ENCODE data around the gene ZNF619. TPM values are rescaled to one million over a fixed set of nuclear protein-coding genes. Genes with fewer than 3 reads are reported as not detected.

Gene ZNF619
- total and polyA plus RNA-seq, 9 of the 15 experiments (the other 6 are each of a cell fraction or from before 2014, with no cell fraction given), result 1.3 to 9.1 (median 6.3) TPM

DNA sequence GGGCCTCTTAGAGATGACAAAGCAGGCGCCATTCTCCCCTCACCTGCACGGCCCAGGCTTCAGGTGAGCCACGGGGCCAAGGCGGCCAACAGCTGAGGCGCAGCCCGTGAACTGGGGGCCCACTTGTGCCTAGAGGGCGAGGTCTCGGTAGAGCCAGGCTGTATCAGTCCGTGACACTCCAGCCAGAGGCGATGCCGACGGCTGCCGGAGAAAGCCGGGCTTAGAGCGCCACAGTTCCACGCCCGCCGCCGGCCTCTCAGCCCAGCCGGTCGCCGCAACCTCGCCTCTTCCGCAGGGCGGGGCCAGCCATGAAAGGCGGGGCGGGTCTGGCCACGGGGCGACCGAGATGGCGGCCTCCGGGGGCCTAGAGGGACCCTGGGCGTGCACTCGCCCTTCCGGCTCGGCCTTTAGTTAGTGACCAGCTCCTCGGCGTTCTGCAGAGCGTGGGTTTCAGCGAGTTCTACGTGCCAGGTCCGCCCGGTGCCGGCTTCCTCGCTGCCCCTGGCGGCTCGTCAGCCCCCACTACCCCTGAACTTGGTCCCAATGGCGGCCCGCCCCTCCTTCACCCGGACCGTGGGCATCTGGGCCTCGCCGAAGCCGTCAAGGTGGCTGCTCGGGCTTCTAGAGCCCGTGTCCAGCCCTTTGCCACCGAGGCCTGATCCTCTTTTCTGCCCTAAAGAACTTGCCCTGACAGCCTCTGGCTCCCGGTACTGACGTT is 47.8 kb downstream of the ZNF619 start, which contains the start of gene ZNF621 (continued):
- TF ChIP-seq, protein P1, sequence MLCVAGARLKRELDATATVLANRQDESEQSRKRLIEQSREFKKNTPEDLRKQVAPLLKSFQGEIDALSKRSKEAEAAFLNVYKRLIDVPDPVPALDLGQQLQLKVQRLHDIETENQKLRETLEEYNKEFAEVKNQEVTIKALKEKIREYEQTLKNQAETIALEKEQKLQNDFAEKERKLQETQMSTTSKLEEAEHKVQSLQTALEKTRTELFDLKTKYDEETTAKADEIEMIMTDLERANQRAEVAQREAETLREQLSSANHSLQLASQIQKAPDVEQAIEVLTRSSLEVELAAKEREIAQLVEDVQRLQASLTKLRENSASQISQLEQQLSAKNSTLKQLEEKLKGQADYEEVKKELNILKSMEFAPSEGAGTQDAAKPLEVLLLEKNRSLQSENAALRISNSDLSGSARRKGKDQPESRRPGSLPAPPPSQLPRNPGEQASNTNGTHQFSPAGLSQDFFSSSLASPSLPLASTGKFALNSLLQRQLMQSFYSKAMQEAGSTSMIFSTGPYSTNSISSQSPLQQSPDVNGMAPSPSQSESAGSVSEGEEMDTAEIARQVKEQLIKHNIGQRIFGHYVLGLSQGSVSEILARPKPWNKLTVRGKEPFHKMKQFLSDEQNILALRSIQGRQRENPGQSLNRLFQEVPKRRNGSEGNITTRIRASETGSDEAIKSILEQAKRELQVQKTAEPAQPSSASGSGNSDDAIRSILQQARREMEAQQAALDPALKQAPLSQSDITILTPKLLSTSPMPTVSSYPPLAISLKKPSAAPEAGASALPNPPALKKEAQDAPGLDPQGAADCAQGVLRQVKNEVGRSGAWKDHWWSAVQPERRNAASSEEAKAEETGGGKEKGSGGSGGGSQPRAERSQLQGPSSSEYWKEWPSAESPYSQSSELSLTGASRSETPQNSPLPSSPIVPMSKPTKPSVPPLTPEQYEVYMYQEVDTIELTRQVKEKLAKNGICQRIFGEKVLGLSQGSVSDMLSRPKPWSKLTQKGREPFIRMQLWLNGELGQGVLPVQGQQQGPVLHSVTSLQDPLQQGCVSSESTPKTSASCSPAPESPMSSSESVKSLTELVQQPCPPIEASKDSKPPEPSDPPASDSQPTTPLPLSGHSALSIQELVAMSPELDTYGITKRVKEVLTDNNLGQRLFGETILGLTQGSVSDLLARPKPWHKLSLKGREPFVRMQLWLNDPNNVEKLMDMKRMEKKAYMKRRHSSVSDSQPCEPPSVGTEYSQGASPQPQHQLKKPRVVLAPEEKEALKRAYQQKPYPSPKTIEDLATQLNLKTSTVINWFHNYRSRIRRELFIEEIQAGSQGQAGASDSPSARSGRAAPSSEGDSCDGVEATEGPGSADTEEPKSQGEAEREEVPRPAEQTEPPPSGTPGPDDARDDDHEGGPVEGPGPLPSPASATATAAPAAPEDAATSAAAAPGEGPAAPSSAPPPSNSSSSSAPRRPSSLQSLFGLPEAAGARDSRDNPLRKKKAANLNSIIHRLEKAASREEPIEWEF (CRISPR knock-in tag; IDR thresholded peaks at IDR 0.05), result no peak
- TF ChIP-seq ZNF75A (CRISPR knock-in tag; IDR thresholded peaks at IDR 0.05), result no peak
- no peak for TF ChIP-seq KHSRP (IDR thresholded peaks at IDR 0.05)
- peak; percentile 84 to 90; a peak in 3 of 4 replicates for TF ChIP-seq SIN3A (IDR thresholded peaks at IDR 0.05; ENCODE audit: borderline replicate concordance in 2 of 2, control insufficient read depth in 1 of 2, low read depth in 2 of 2, low read length in 2 of 2)
- no peak for TF ChIP-seq TSC22D4 (tag; IDR thresholded peaks at IDR 0.05)
- TF ChIP-seq, protein P2, sequence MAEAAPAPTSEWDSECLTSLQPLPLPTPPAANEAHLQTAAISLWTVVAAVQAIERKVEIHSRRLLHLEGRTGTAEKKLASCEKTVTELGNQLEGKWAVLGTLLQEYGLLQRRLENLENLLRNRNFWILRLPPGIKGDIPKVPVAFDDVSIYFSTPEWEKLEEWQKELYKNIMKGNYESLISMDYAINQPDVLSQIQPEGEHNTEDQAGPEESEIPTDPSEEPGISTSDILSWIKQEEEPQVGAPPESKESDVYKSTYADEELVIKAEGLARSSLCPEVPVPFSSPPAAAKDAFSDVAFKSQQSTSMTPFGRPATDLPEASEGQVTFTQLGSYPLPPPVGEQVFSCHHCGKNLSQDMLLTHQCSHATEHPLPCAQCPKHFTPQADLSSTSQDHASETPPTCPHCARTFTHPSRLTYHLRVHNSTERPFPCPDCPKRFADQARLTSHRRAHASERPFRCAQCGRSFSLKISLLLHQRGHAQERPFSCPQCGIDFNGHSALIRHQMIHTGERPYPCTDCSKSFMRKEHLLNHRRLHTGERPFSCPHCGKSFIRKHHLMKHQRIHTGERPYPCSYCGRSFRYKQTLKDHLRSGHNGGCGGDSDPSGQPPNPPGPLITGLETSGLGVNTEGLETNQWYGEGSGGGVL (CRISPR knock-in tag; IDR thresholded peaks at IDR 0.05), result no peak
- TF ChIP-seq, protein P3, sequence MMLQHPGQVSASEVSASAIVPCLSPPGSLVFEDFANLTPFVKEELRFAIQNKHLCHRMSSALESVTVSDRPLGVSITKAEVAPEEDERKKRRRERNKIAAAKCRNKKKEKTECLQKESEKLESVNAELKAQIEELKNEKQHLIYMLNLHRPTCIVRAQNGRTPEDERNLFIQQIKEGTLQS (IDR thresholded peaks at IDR 0.05), result no peak
- TF ChIP-seq, protein P3 (CRISPR knock-in tag; conservative IDR thresholded peaks at IDR 0.05), result no peak; the same call in 1 of the 2 replicates
- TF ChIP-seq ZNF184 (CRISPR knock-in tag; IDR thresholded peaks at IDR 0.05), result no peak
- no peak for TF ChIP-seq CEBPG (CRISPR knock-in tag; IDR thresholded peaks at IDR 0.05)
- TF ChIP-seq CEBPG (tag; conservative IDR thresholded peaks at IDR 0.05 in 1 of 2, IDR thresholded peaks at IDR 0.05 in 1 of 2), result no peak
- TF ChIP-seq MBD2 (IDR thresholded peaks at IDR 0.05; ENCODE audit: borderline replicate concordance, low read depth), result peak; percentile 76; the same call in 1 of the 2 replicates
- TF ChIP-seq HDAC3 (IDR thresholded peaks at IDR 0.05; ENCODE audit: borderline replicate concordance, partially characterized antibody), result no peak
- TF ChIP-seq, protein P4, sequence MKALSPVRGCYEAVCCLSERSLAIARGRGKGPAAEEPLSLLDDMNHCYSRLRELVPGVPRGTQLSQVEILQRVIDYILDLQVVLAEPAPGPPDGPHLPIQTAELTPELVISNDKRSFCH (CRISPR knock-in tag; IDR thresholded peaks at IDR 0.05), result no peak
- TF ChIP-seq, protein P4 (tag; IDR thresholded peaks at IDR 0.05), result peak; percentile 63; the same call in 1 of the 2 replicates
- TF ChIP-seq ZNF561 (CRISPR knock-in tag; conservative IDR thresholded peaks at IDR 0.05), result no peak
- no peak for TF ChIP-seq ZKSCAN8 (CRISPR knock-in tag; IDR thresholded peaks at IDR 0.05)
- TF ChIP-seq NR3C1 (CRISPR knock-in tag; IDR thresholded peaks at IDR 0.05), result no peak
- no peak for TF ChIP-seq ZNF175 (CRISPR knock-in tag; IDR thresholded peaks at IDR 0.05; ENCODE audit: low read depth)

All from K562 (cell line).